Esophagus muscularis mucosa (tissue), 4 donors: ENCODE data around the gene TLX2. TPM values are rescaled to one million over a fixed set of nuclear protein-coding genes. Genes with fewer than 3 reads are reported as not detected.

Source experiments
- DNase-seq: peaks from one replicate; pipeline ENCODE4 v3.0.0-alpha.2; 2017; ENCODE audit errors: extremely low spot score
- H3K27ac ChIP-seq, 4 donors: fragments of 200-600 bp; sonication (generic); replicated peaks in 1 of 4; 1 replicate in 3 of 4; 2 replicates in 1 of 4; pipeline ENCODE4 v1.5.1; 2016 to 2019; ENCODE audit warnings: mild to moderate bottlenecking in 1 of 4
- H3K27me3 ChIP-seq, 4 donors: fragments of 200-600 bp; sonication (generic); one replicate each; pipeline versions ENCODE4 v1.5.1 to v1.6.0; 2016 to 2019
- H3K36me3 ChIP-seq, 4 donors: fragments of 200-600 bp; sonication (generic); one replicate each; pipeline ENCODE4 v1.5.1; 2016 to 2019
- H3K4me1 ChIP-seq, 4 donors: fragments of 200-600 bp; sonication (generic); one replicate each; pipeline ENCODE4 v1.5.1; 2016 to 2019
- H3K4me3 ChIP-seq, 4 donors: fragments of 200-600 bp; sonication (generic); 1 replicate in 2 of 4; 2 replicates in 2 of 4; pipeline ENCODE4 v1.5.1; 2016 to 2019; ENCODE audit warnings: mild to moderate bottlenecking in 4 of 4, moderate library complexity in 1 of 4
- H3K9me3 ChIP-seq, 4 donors: fragments of 200-600 bp; sonication (generic); 1 replicate in 3 of 4; 2 replicates in 1 of 4; pipeline ENCODE4 v1.5.1; 2016 to 2019
- CTCF ChIP-seq, 3 experiments: fragments of 200-600 bp in 2 of 3; fragments of 450-650 bp in 1 of 3; sonication (generic) in 2 of 3; IDR thresholded peaks; one replicate each; pipeline ENCODE4 v1.5.1; 2017 to 2019; ENCODE audit warnings: antibody characterized with exemption in 3 of 3, mild to moderate bottlenecking in 2 of 3, moderate library complexity in 1 of 3
- EP300 ChIP-seq: sonication (generic); formaldehyde crosslinking; IDR thresholded peaks from one replicate; pipeline ENCODE4 v1.6.1; 2017; ENCODE audit warnings: antibody characterized with exemption
- POLR2A ChIP-seq: fragments of 450-650 bp; IDR thresholded peaks from one replicate; pipeline ENCODE4 v1.6.1; 2017; ENCODE audit warnings: antibody characterized with exemption, moderate library complexity, mild to moderate bottlenecking, low read depth
- POLR2AphosphoS5 ChIP-seq, 2 donors: sonication (generic); formaldehyde crosslinking; IDR thresholded peaks; one replicate each; pipeline ENCODE4 v1.6.1; 2017; ENCODE audit warnings: antibody characterized with exemption in 2 of 2
- WGBS: methylation state at CpG from one replicate; pipeline ENCODE4 v1.1.5; 2018; 5-methylcytosine and 5-hydroxymethylcytosine counted together
- intact Hi-C: fragments of 100-400 bp; cut with DNase I; formaldehyde crosslinking; loops from one replicate; pipeline ENCODE4 v1.15.1; 2023
- total RNA-seq, 4 donors: library from RNA; depleted of rRNA; stranded (reverse); fragments of >200 nt; gene quantifications; one replicate each; pipeline versions ENCODE4 v1.1.0 to v1.2.1, GENCODE V29; 2016

TLX2 gene
- total RNA-seq, 4 donors from 2014 or later, result 0.42 to 0.99 (median 0.84) TPM; not detected in 1

GRCh38 chr2:74472945-74473258 lies 41.3 kb upstream of the TLX2 start:
- Histone ChIP-seq H3K9me3 (no peaks in the 10 kb centered on the region), H3K4me3 (peak overlapping the region; percentile 63 to 89 (median 73)), H3K27me3 (no peaks in the 10 kb centered on the region), H3K27ac (peak overlapping the region; percentile 80 to 90 (median 84)), H3K36me3 (peaks cover 9 to 36% (median 30%) of the 10 kb centered on the region in 4 donors), H3K4me1 (peaks cover 20 to 28% (median 26%) of the 10 kb centered on the region in 4 donors)
- DNase-seq, result no peak
- intact Hi-C loops, result no loop called here
- 12% methylated on average over 7 of the region's 7 CpGs for WGBS
- TF ChIP-seq POLR2AphosphoS5 (IDR thresholded peaks at IDR 0.05) (no peak), CTCF (IDR thresholded peaks at IDR 0.05) (no peak), POLR2A (no peak), EP300 (no peak)

- Histone ChIP-seq H3K36me3 (peaks cover 15 to 49% (median 39%) of the 10 kb centered on the region in 4 donors), H3K9me3 (no peaks in the 10 kb centered on the region), H3K4me1 (peaks cover 20 to 29% (median 28%) of the 10 kb centered on the region in 4 donors), H3K4me3 (no peak overlapping the region), H3K27me3 (no peaks in the 10 kb centered on the region), H3K27ac (no peak overlapping the region)
- no peak for DNase-seq
- intact Hi-C loops, result no loop called here
- WGBS, result 89% methylated on average over 6 of the region's 6 CpGs
- TF ChIP-seq CTCF (IDR thresholded peaks at IDR 0.05) (no peak), POLR2A (no peak), EP300 (no peak), POLR2AphosphoS5 (IDR thresholded peaks at IDR 0.05) (no peak)
Measured at GRCh38 chr2:74474481-74474880, 39.8 kb upstream of the TLX2 start.

- 83% methylated on average over 5 of the region's 5 CpGs for WGBS
- intact Hi-C loops, result no loop called here
Measured at GRCh38 chr2:74474899-74475298, 39.4 kb upstream of the TLX2 start.

GRCh38 chr2:74481431-74481830 lies 32.8 kb upstream of the TLX2 start:
- Histone ChIP-seq H3K36me3 (peaks cover 9 to 65% (median 50%) of the 10 kb centered on the region in 4 donors), H3K9me3 (no peaks in the 10 kb centered on the region), H3K4me1 (peaks cover 26 to 44% (median 41%) of the 10 kb centered on the region in 4 donors), H3K4me3 (peak overlapping the region; percentile 89 to 99 (median 92)), H3K27ac (peak overlapping the region; percentile 85 to 96 (median 88)), H3K27me3 (no peaks in the 10 kb centered on the region)
- intact Hi-C loops, result no loop called here
- TF ChIP-seq EP300 (no peak), CTCF (IDR thresholded peaks at IDR 0.05) (no peak), POLR2A (no peak), POLR2AphosphoS5 (IDR thresholded peaks at IDR 0.05) (no peak)
- WGBS, result 51% methylated on average over 3 of the region's 3 CpGs
- no peak for DNase-seq

More at GRCh38 chr2:74474899-74475298, 39.4 kb upstream of the TLX2 start:
- peaks cover 18 to 54% (median 43%) of the 10 kb centered on the region in 4 donors for H3K36me3 ChIP-seq
- H3K4me1 ChIP-seq, result peaks cover 20 to 33% (median 30%) of the 10 kb centered on the region in 4 donors
- no peaks in the 10 kb centered on the region for H3K9me3 ChIP-seq
- H3K27me3 ChIP-seq, result no peaks in the 10 kb centered on the region
- TF ChIP-seq EP300 (no peak), CTCF (IDR thresholded peaks at IDR 0.05) (peak in 1 of 3 experiments; percentile 11)
- no peak overlapping the region for H3K27ac ChIP-seq
- DNase-seq, result no peak
- no peak overlapping the region for H3K4me3 ChIP-seq
